Neuronal stem cell (in vitro differentiated cells): ENCODE results near the gene WFDC13.

Experiments used
- DNase-seq: peaks from one replicate; pipeline ENCODE4 v3.0.0-alpha.2; 2013; ENCODE audit warnings: low spot score
- H2AFZ ChIP-seq: one replicate; pipeline ENCODE4 v1.6.1; 2013; ENCODE audit warnings: mild to moderate bottlenecking, low read length, inconsistent platforms
- H2AK5ac ChIP-seq: 2 replicates; pipeline ENCODE4 v1.6.1; 2013; ENCODE audit warnings: low read depth, mild to moderate bottlenecking, inconsistent platforms, low read length, moderate library complexity, mixed read lengths
- H2BK120ac ChIP-seq: 2 replicates; pipeline ENCODE4 v1.6.1; 2013; ENCODE audit warnings: low read depth, mild to moderate bottlenecking, inconsistent platforms, low read length, moderate library complexity, mixed read lengths
- H2BK12ac ChIP-seq: one replicate; pipeline ENCODE4 v1.6.1; 2013; ENCODE audit warnings: low read length, inconsistent platforms
- H2BK15ac ChIP-seq: 2 replicates; pipeline ENCODE4 v1.6.1; 2013; ENCODE audit warnings: mild to moderate bottlenecking, low read length, inconsistent platforms, mixed read lengths
- H2BK5ac ChIP-seq: one replicate; pipeline ENCODE4 v1.6.1; 2013; ENCODE audit warnings: inconsistent platforms, mild to moderate bottlenecking, low read length, moderate library complexity
- H3K14ac ChIP-seq: one replicate; pipeline ENCODE4 v1.6.1; 2013; ENCODE audit warnings: low read length, inconsistent platforms
- H3K18ac ChIP-seq: 2 replicates; pipeline ENCODE4 v1.6.1; 2013; ENCODE audit warnings: low read length, inconsistent platforms
- H3K23ac ChIP-seq: 2 replicates; pipeline ENCODE4 v1.6.1; 2013; ENCODE audit warnings: low read depth, mild to moderate bottlenecking, mixed read lengths, low read length, inconsistent platforms; ENCODE audit not compliant: poor library complexity
- H3K27ac ChIP-seq: replicated peaks from 3 replicates; pipeline ENCODE4 v1.5.1; 2013; ENCODE audit warnings: low read length, inconsistent platforms
- H3K27me3 ChIP-seq, 3 experiments: 2 replicates each; pipeline ENCODE4 v1.6.1; 2013; ENCODE audit warnings: low read length in 3 of 3, mild to moderate bottlenecking in 2 of 3, inconsistent platforms in 1 of 3, low read depth in 1 of 3, mixed read lengths in 1 of 3, moderate library complexity in 1 of 3; ENCODE audit not compliant: control insufficient read depth in 3 of 3, insufficient read depth in 3 of 3
- H3K36me3 ChIP-seq, 2 donors: replicated peaks in 1 of 2; 2 replicates each; pipeline ENCODE4 v1.6.1; 2013; ENCODE audit warnings: low read length in 2 of 2; ENCODE audit not compliant: control insufficient read depth in 2 of 2, insufficient read depth in 2 of 2
- H3K4ac ChIP-seq: 2 replicates; pipeline ENCODE4 v1.6.1; 2013; ENCODE audit warnings: inconsistent platforms, mild to moderate bottlenecking, low read length, moderate library complexity
- H3K4me1 ChIP-seq, 2 donors: 1 replicate in 1 of 2; 2 replicates in 1 of 2; pipeline ENCODE4 v1.6.1; 2013; ENCODE audit warnings: low read length in 2 of 2, low read depth in 1 of 2; ENCODE audit not compliant: control insufficient read depth in 2 of 2, insufficient read depth in 1 of 2
- H3K4me2 ChIP-seq: one replicate; pipeline ENCODE4 v1.6.1; 2013; ENCODE audit warnings: mild to moderate bottlenecking, low read length, inconsistent platforms; ENCODE audit not compliant: insufficient read depth, poor library complexity, severe bottlenecking
- H3K4me3 ChIP-seq, 2 donors: 2 replicates each; pipeline ENCODE4 v1.5.1; 2013; ENCODE audit warnings: low read length in 2 of 2, mild to moderate bottlenecking in 2 of 2, inconsistent platforms in 1 of 2, moderate library complexity in 1 of 2
- H3K79me1 ChIP-seq: one replicate; pipeline ENCODE4 v1.6.1; 2013; ENCODE audit warnings: low read depth, mild to moderate bottlenecking, inconsistent platforms, low read length, moderate library complexity
- H3K9ac ChIP-seq: one replicate; pipeline ENCODE4 v1.6.1; 2013; ENCODE audit warnings: mild to moderate bottlenecking, low read depth, low read length, inconsistent platforms; ENCODE audit not compliant: poor library complexity
- H3K9me3 ChIP-seq, 2 donors: replicated peaks in 1 of 2; 2 replicates each; pipeline versions ENCODE3 to v1.6.1; 2013; ENCODE audit warnings: low read length in 2 of 2, mild to moderate bottlenecking in 2 of 2, inconsistent platforms in 1 of 2, low read depth in 1 of 2, mixed read lengths in 1 of 2, moderate library complexity in 1 of 2; ENCODE audit not compliant: control insufficient read depth in 2 of 2, insufficient read depth in 1 of 2
- H4K8ac ChIP-seq: one replicate; pipeline ENCODE4 v1.6.1; 2013; ENCODE audit warnings: low read depth, mild to moderate bottlenecking, inconsistent platforms, low read length, moderate library complexity
- H4K91ac ChIP-seq: one replicate; pipeline ENCODE4 v1.6.1; 2013; ENCODE audit warnings: low read length, low read depth, mild to moderate bottlenecking, inconsistent platforms; ENCODE audit not compliant: poor library complexity
- WGBS, 2 donors: extraction: QIAGEN DNeasy Blood & Tissue Kit; methylation state at CpG; one replicate each; pipeline ENCODE4 v1.1.7; 2013; ENCODE audit warnings: missing lambda C conversion rate in 2 of 2, mixed read lengths in 1 of 2; ENCODE audit not compliant: insufficient read length in 2 of 2, insufficient replicate concordance in 1 of 2; ENCODE audit errors: extremely low coverage in 2 of 2; 5-methylcytosine and 5-hydroxymethylcytosine counted together

Gene WFDC13

GRCh38 chr20:45725134-45725533 lies 23.3 kb downstream of the WFDC13 start:
- Histone ChIP-seq H3K4ac (no peak overlapping the region), H2BK12ac (no peak overlapping the region), H2BK15ac (no peak overlapping the region), H4K91ac (no peak overlapping the region), H3K9me3 (no peaks in the 10 kb centered on the region), H3K4me2 (no peak overlapping the region), H3K27me3 (peaks cover 0 to 9% (median 2%) of the 10 kb centered on the region in 3 experiments), H3K18ac (no peak overlapping the region), H3K9ac (no peak overlapping the region), H3K4me1 (no peaks in the 10 kb centered on the region), H3K79me1 (no peaks in the 10 kb centered on the region), H2BK5ac (no peak overlapping the region), H3K27ac (no peak overlapping the region), H3K23ac (no peak overlapping the region), H3K36me3 (peaks cover 0 to 2% of the 10 kb centered on the region in 2 donors), H3K14ac (no peak overlapping the region), H3K4me3 (no peak overlapping the region), H2AK5ac (no peak overlapping the region), H2AFZ (no peak overlapping the region), H2BK120ac (no peak overlapping the region), H4K8ac (no peak overlapping the region)
- no peak for DNase-seq

DNA sequence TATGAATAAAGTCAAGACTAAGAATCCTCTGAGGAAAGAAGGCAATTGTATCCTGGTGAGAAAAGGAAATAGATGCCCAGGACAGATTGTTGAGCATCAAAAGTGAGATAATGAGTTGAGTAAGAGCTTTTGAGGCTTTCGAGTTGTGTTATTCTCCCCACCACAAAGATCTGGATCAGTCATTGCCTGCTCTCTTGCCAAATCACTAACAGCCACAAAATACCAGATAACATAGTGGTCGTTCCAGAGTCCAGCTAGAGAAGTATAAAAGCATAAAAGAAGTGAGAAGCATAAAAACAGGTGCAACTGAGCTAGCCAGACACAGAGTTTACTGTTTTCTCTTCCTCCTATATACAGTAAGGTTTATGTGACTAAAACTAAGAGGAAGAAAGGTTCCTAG lies 25.2 kb downstream of the WFDC13 start:
- Histone ChIP-seq H3K9me3 (peaks cover 0 to under 1% of the 10 kb centered on the region in 2 donors), H3K27ac (no peak overlapping the region), H2AK5ac (no peak overlapping the region), H3K14ac (no peak overlapping the region), H3K27me3 (peaks cover 0 to 9% (median 0%) of the 10 kb centered on the region in 3 experiments), H3K9ac (no peak overlapping the region), H3K36me3 (no peaks in the 10 kb centered on the region), H3K23ac (no peak overlapping the region), H3K18ac (no peak overlapping the region), H4K91ac (no peak overlapping the region), H3K4ac (no peak overlapping the region), H2BK12ac (no peak overlapping the region), H3K4me2 (no peak overlapping the region), H3K4me1 (no peaks in the 10 kb centered on the region), H2BK120ac (no peak overlapping the region), H3K79me1 (no peaks in the 10 kb centered on the region), H2BK15ac (no peak overlapping the region), H2BK5ac (no peak overlapping the region), H3K4me3 (no peak overlapping the region), H2AFZ (no peak overlapping the region), H4K8ac (no peak overlapping the region)
- no CpG with 5 or more reads among the region's 2 CpGs for WGBS, 2 donors
- DNase-seq = no peak

DNA sequence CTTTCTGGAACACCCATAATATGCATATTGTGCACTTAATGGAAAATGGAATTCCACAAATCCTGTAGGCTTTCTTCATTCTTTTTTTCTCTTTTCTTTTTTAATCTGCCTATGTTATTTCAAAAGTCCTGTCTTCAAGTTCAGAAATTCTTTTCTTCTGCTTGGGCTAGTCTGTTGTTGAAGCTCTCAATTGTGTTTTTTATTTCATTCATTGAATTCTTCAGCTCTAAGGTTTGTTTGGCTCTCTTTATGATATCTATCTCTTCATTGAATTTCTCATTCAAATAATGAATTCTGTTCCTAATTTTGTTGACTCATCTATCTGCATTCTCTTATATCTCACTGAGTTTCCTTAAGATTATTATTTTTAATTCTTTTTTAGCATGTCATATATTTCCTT lies 30.4 kb downstream of the WFDC13 start:
- no peak overlapping the region for H2AK5ac ChIP-seq
- H3K23ac ChIP-seq = no peak overlapping the region
- H2AFZ ChIP-seq = no peak overlapping the region
- H2BK5ac ChIP-seq = no peak overlapping the region
- peaks cover 1 to 14% of the 10 kb centered on the region in 2 donors for H3K9me3 ChIP-seq
- H2BK15ac ChIP-seq = no peak overlapping the region
- H3K18ac ChIP-seq = no peak overlapping the region
- H3K27ac ChIP-seq = no peak overlapping the region
- DNase-seq = no peak
- H3K27me3 ChIP-seq = no peaks in the 10 kb centered on the region
- H4K8ac ChIP-seq = no peak overlapping the region
- no peaks in the 10 kb centered on the region for H3K4me1 ChIP-seq
- no peak overlapping the region for H2BK120ac ChIP-seq
- no peak overlapping the region for H3K4me2 ChIP-seq
- H3K79me1 ChIP-seq = no peaks in the 10 kb centered on the region
- no peak overlapping the region for H2BK12ac ChIP-seq
- H3K36me3 ChIP-seq = no peaks in the 10 kb centered on the region
- no peak overlapping the region for H4K91ac ChIP-seq
- H3K4ac ChIP-seq = no peak overlapping the region
- no peak overlapping the region for H3K4me3 ChIP-seq
- H3K14ac ChIP-seq = no peak overlapping the region
- H3K9ac ChIP-seq = no peak overlapping the region

GRCh38 chr20:45735552-45735951 lies 33.7 kb downstream of the WFDC13 start:
- no peak overlapping the region for H3K14ac ChIP-seq
- no peak overlapping the region for H2BK120ac ChIP-seq
- DNase-seq = no peak
- no peak overlapping the region for H3K18ac ChIP-seq
- no CpG with 5 or more reads among the region's 8 CpGs for WGBS, 2 donors
- no peak overlapping the region for H4K8ac ChIP-seq
- H3K23ac ChIP-seq = no peak overlapping the region
- H3K27ac ChIP-seq = no peak overlapping the region
- no peaks in the 10 kb centered on the region for H3K36me3 ChIP-seq
- H2BK5ac ChIP-seq = no peak overlapping the region
- H4K91ac ChIP-seq = no peak overlapping the region
- H3K9me3 ChIP-seq = peaks cover 1 to 14% of the 10 kb centered on the region in 2 donors
- no peak overlapping the region for H2AFZ ChIP-seq
- H2BK12ac ChIP-seq = no peak overlapping the region
- H3K4me3 ChIP-seq = no peak overlapping the region
- H3K4me2 ChIP-seq = no peak overlapping the region
- H2AK5ac ChIP-seq = peak overlapping the region; percentile 28
- no peak overlapping the region for H2BK15ac ChIP-seq
- no peak overlapping the region for H3K4ac ChIP-seq
- no peaks in the 10 kb centered on the region for H3K27me3 ChIP-seq
- no peaks in the 10 kb centered on the region for H3K79me1 ChIP-seq
- H3K4me1 ChIP-seq = no peaks in the 10 kb centered on the region
- H3K9ac ChIP-seq = no peak overlapping the region
